SK-N-SH (cell line): ENCODE measurements around the gene MBP. TPM values are rescaled to one million over a fixed set of nuclear protein-coding genes. Genes with fewer than 3 reads are reported as not detected.

Experiments used
- CTCF ChIA-PET: fragments of 300-600, 350-600 bp; formaldehyde crosslinking; extraction: SDS; loops from one replicate; lab custom pipeline; 2021; lab: Yijun Ruan, JAX
- POLR2A ChIA-PET: fragments of 350-600 bp; sonication (Branson Sonifier 250); formaldehyde crosslinking; extraction: SDS; loops from one replicate; lab custom pipeline; 2020; ENCODE audit warnings: antibody characterized with exemption, inconsistent platforms; lab: Yijun Ruan, JAX
- DNase-seq: peaks from one replicate; pipeline ENCODE4 v3.0.0; 2012
- H2AFZ ChIP-seq: fragments of 200-600 bp; sonication (generic); 2 replicates; pipeline ENCODE4 v1.8.1; 2016; ENCODE audit warnings: antibody characterized with exemption, mild to moderate bottlenecking, low read depth
- H3F3A ChIP-seq: fragments of 200-600 bp; sonication (generic); replicated peaks from 2 replicates; pipeline ENCODE3; 2016; ENCODE audit warnings: antibody characterized with exemption, mild to moderate bottlenecking; ENCODE audit not compliant: insufficient read depth
- H3K27ac ChIP-seq, 2 experiments: fragments of 200-500 bp in 1 of 2; fragments of 200-600 bp in 1 of 2; sonication (Bioruptor generic) in 1 of 2; sonication (generic), shearing (Covaris generic) in 1 of 2; 2 replicates each; pipeline versions ENCODE4 v1.5.1 to v1.6.1; 2014 to 2016; ENCODE audit warnings: low read depth in 2 of 2, inconsistent platforms in 1 of 2, low read length in 1 of 2, mild to moderate bottlenecking in 1 of 2, mixed read lengths in 1 of 2
- H3K27me3 ChIP-seq: fragments of 200-600 bp; sonication (generic), shearing (Covaris generic); 2 replicates; pipeline ENCODE4 v1.6.1; 2016; ENCODE audit warnings: mixed run types; ENCODE audit not compliant: insufficient read depth
- H3K36me3 ChIP-seq, 2 experiments: fragments of 200-500 bp in 1 of 2; fragments of 200-600 bp in 1 of 2; sonication (Bioruptor generic) in 1 of 2; sonication (generic) in 1 of 2; replicated peaks in 1 of 2; 2 replicates each; pipeline versions ENCODE3 to v1.5.1; 2014 to 2016; ENCODE audit warnings: low read length in 1 of 2, mild to moderate bottlenecking in 1 of 2; ENCODE audit not compliant: insufficient read depth in 2 of 2, control insufficient read depth in 1 of 2
- H3K4me1 ChIP-seq, 2 experiments: fragments of 200-500 bp in 1 of 2; fragments of 200-600 bp in 1 of 2; sonication (Bioruptor generic) in 1 of 2; sonication (generic), shearing (Covaris generic) in 1 of 2; 2 replicates each; pipeline versions ENCODE4 v1.5.1 to v1.6.1; 2014 to 2016; ENCODE audit warnings: low read depth in 1 of 2, low read length in 1 of 2, mixed run types in 1 of 2; ENCODE audit not compliant: insufficient read depth in 2 of 2, control insufficient read depth in 1 of 2
- H3K4me2 ChIP-seq: fragments of 200-600 bp; sonication (generic), shearing (Covaris generic); 2 replicates; pipeline ENCODE4 v1.6.1; 2017; ENCODE audit warnings: mixed run types
- H3K4me3 ChIP-seq, 2 experiments: fragments of 200-500 bp in 1 of 2; fragments of 200-600 bp in 1 of 2; sonication (Bioruptor generic) in 1 of 2; sonication (generic), shearing (Covaris generic) in 1 of 2; 2 replicates each; pipeline versions ENCODE4 v1.5.1 to v1.8.1; 2014 to 2016; ENCODE audit warnings: low read depth in 2 of 2, inconsistent platforms in 1 of 2, low read length in 1 of 2, mild to moderate bottlenecking in 1 of 2, mixed read lengths in 1 of 2, moderate library complexity in 1 of 2
- H3K79me2 ChIP-seq: fragments of 200-600 bp; sonication (generic); 2 replicates; pipeline ENCODE4 v1.8.1; 2017; ENCODE audit warnings: mild to moderate bottlenecking; ENCODE audit not compliant: insufficient read depth
- H3K9ac ChIP-seq: fragments of 200-600 bp; sonication (generic); 2 replicates; pipeline ENCODE4 v1.6.1; 2017; ENCODE audit warnings: mixed run types
- H3K9me2 ChIP-seq: fragments of 200-600 bp; sonication (generic); 2 replicates; pipeline ENCODE4 v1.6.1; 2017; ENCODE audit warnings: mixed run types
- H3K9me3 ChIP-seq: fragments of 200-600 bp; sonication (generic); 2 replicates; pipeline ENCODE4 v1.6.1; 2017; ENCODE audit warnings: mixed run types, mild to moderate bottlenecking, moderate library complexity
- H4K20me1 ChIP-seq: fragments of 200-600 bp; sonication (generic); 2 replicates; pipeline ENCODE4 v1.6.1; 2017; ENCODE audit warnings: mild to moderate bottlenecking, mixed run types; ENCODE audit not compliant: insufficient read depth
- FOSL2 ChIP-seq: IDR thresholded peaks from 2 replicates; pipeline ENCODE4 v1.4.0; 2012; ENCODE audit warnings: low read depth, mild to moderate bottlenecking, moderate library complexity, borderline replicate concordance
- FOXJ3 ChIP-seq: sonication (generic); formaldehyde crosslinking; IDR thresholded peaks from 2 replicates; pipeline ENCODE4 v1.5.1; 2020; ENCODE audit warnings: mild to moderate bottlenecking, missing genetic modification reagents
- GATA2 ChIP-seq: sonication (generic); formaldehyde crosslinking; IDR thresholded peaks from 2 replicates; pipeline ENCODE4 v1.5.0; 2020; ENCODE audit warnings: mild to moderate bottlenecking, missing genetic modification reagents
- JUND ChIP-seq: IDR thresholded peaks from 2 replicates; pipeline ENCODE4 v1.4.0; 2012
- MAX ChIP-seq: IDR thresholded peaks from 2 replicates; pipeline ENCODE4 v1.4.0; 2012; ENCODE audit warnings: low read depth
- NFIC ChIP-seq: IDR thresholded peaks from 2 replicates; pipeline ENCODE4 v1.4.0; 2012; ENCODE audit warnings: borderline replicate concordance
- PBX3 ChIP-seq: IDR thresholded peaks from 2 replicates; pipeline ENCODE4; 2012
- POLR2AphosphoS5 ChIP-seq: IDR thresholded peaks from 2 replicates; pipeline ENCODE4 v1.6.1; 2012; ENCODE audit warnings: low read depth, low read length
- TAF1 ChIP-seq: IDR thresholded peaks from 2 replicates; pipeline ENCODE4 v1.6.1; 2012; ENCODE audit warnings: low read depth, mild to moderate bottlenecking, low read length, moderate library complexity, borderline replicate concordance
- TCF12 ChIP-seq: IDR thresholded peaks from 2 replicates; pipeline ENCODE4 v1.4.0; 2012
- TEAD4 ChIP-seq: IDR thresholded peaks from 2 replicates; pipeline ENCODE4 v1.4.0; 2012; ENCODE audit warnings: mild to moderate bottlenecking, borderline replicate concordance; ENCODE audit not compliant: insufficient read depth
- USF1 ChIP-seq: IDR thresholded peaks from 2 replicates; pipeline ENCODE4 v1.4.0; 2012; ENCODE audit warnings: low read depth, borderline replicate concordance
- ZBTB33 ChIP-seq: IDR thresholded peaks from 2 replicates; pipeline ENCODE4 v1.4.0; 2012; ENCODE audit warnings: low read depth, borderline replicate concordance
- WGBS: methylation state at CpG from one replicate; pipeline ENCODE4 v1.1.6; 2017; ENCODE audit warnings: low lambda C conversion rate; 5-methylcytosine and 5-hydroxymethylcytosine counted together
- polyA plus RNA-seq, 3 experiments: library from polyadenylated mRNA; depleted of rRNA; stranded (reverse); fragments of >200 nt; gene quantifications; 2 replicates each; pipeline ENCODE4 v1.2.3, GENCODE V29; 2012

The MBP gene
- polyA plus RNA-seq, 1 of the 3 experiments (the other 2 are of a cell fraction): 1.6 TPM

GRCh38 chr18:76978616-76979015 is 154.0 kb downstream of the MBP start (continued):
- TF ChIP-seq NFIC: no peak
- TF ChIP-seq, all 33 proteins: peak for 0

- Histone ChIP-seq H3K27me3 (no peaks in the 10 kb centered on the region), H3K79me2 (no peaks in the 10 kb centered on the region), H3K4me2 (no peak overlapping the region), H4K20me1 (no peaks in the 10 kb centered on the region), H2AFZ (no peak overlapping the region), H3K4me3 (no peak overlapping the region), H3F3A (no peaks in the 10 kb centered on the region), H3K9me3 (no peaks in the 10 kb centered on the region), H3K36me3 (no peaks in the 10 kb centered on the region), H3K9ac (no peak overlapping the region), H3K9me2 (no peaks in the 10 kb centered on the region), H3K4me1 (peaks cover 0 to 23% of the 10 kb centered on the region in 2 experiments; a peak in 1 of 4 replicates), H3K27ac (no peak overlapping the region)
- POLR2A ChIA-PET: no interaction called here
- WGBS: 89% methylated on average over 11 of the region's 11 CpGs
- no peak for DNase-seq
- CTCF ChIA-PET: interaction anchor here (0.6 to 2.7 kb wide), 5 partner anchors 12 to 174 kb away, joined by 3 to 18 read pairs (median 3); no protein-coding TSS in a partner anchor
- TF ChIP-seq TCF12 (no peak), POLR2AphosphoS5 (no peak), ZBTB33 (no peak), FOXJ3 (no peak), FOSL2 (no peak), USF1 (no peak), TEAD4 (no peak), GATA2 (no peak)
These were observed 154.8 kb downstream of the MBP start for GRCh38 chr18:76977684-76978232.

GRCh38 chr18:76977108-76977621 is 155.4 kb downstream of the MBP start:
- no peak for TF ChIP-seq FOSL2
- no peak for TF ChIP-seq FOXJ3
- TF ChIP-seq TEAD4: no peak
- no peak for TF ChIP-seq JUND
- TF ChIP-seq MAX: no peak
- TF ChIP-seq TAF1: no peak
- no peak for TF ChIP-seq USF1
- TF ChIP-seq PBX3: no peak
- no peak overlapping the region for H3K4me3 ChIP-seq
- DNase-seq: no peak
- no peaks in the 10 kb centered on the region for H3K27me3 ChIP-seq
- POLR2A ChIA-PET: no interaction called here
- H4K20me1 ChIP-seq: no peaks in the 10 kb centered on the region
- H3F3A ChIP-seq: no peaks in the 10 kb centered on the region
- no peak overlapping the region for H3K27ac ChIP-seq
- H3K4me1 ChIP-seq: peaks cover 0 to 23% of the 10 kb centered on the region in 2 experiments; a peak in 1 of 4 replicates
- no peak overlapping the region for H3K4me2 ChIP-seq
- H3K9me2 ChIP-seq: no peaks in the 10 kb centered on the region
- CTCF ChIA-PET: interaction anchor here (1.0 to 2.7 kb wide), 4 partner anchors 23 to 174 kb away, joined by 3 to 18 read pairs (median 6); no protein-coding TSS in a partner anchor
- no peak overlapping the region for H3K9ac ChIP-seq
- no peak overlapping the region for H2AFZ ChIP-seq
- H3K36me3 ChIP-seq: no peaks in the 10 kb centered on the region
- H3K9me3 ChIP-seq: no peaks in the 10 kb centered on the region
- no peaks in the 10 kb centered on the region for H3K79me2 ChIP-seq
- WGBS: 91% methylated on average over 10 of the region's 14 CpGs
